CD4-positive, alpha-beta memory T cell (primary cell): ENCODE data around the gene DLGAP4. TPM values are rescaled to one million over a fixed set of nuclear protein-coding genes. Genes with fewer than 3 reads are reported as not detected.

ENCODE experiments used
- CTCF ChIA-PET: fragments of 350-600 bp; sonication (Branson Sonifier 250); formaldehyde crosslinking; loops from one replicate; lab custom pipeline; 2021; ENCODE audit warnings: inconsistent platforms; ENCODE audit not compliant: partially characterized antibody; lab: Charles Lee
- POLR2A ChIA-PET: fragments of 350-600 bp; sonication (Branson Sonifier 250); formaldehyde crosslinking; loops from one replicate; lab custom pipeline; 2021; ENCODE audit not compliant: partially characterized antibody; lab: Charles Lee
- DNase-seq, 5 donors: peaks; one replicate each; pipeline versions ENCODE4 v3.0.0 to v3.0.0-alpha.2; 2020 to 2022; ENCODE audit warnings: mixed read lengths in 1 of 5
- H3K27ac ChIP-seq: one replicate; pipeline ENCODE4 v1.7.0; 2013; ENCODE audit warnings: low read depth, low read length
- H3K27me3 ChIP-seq: 2 replicates; pipeline ENCODE4 v1.7.0; 2013; ENCODE audit warnings: mild to moderate bottlenecking, low read length, moderate library complexity; ENCODE audit not compliant: insufficient read depth
- H3K36me3 ChIP-seq: 2 replicates; pipeline ENCODE4 v1.7.0; 2013; ENCODE audit warnings: mild to moderate bottlenecking, low read length, moderate library complexity; ENCODE audit not compliant: insufficient read depth
- H3K4me1 ChIP-seq: 2 replicates; pipeline ENCODE4 v1.7.0; 2013; ENCODE audit warnings: mild to moderate bottlenecking, low read length, moderate library complexity; ENCODE audit not compliant: insufficient read depth
- H3K4me3 ChIP-seq, 2 donors: one replicate each; pipeline ENCODE4 v1.7.0; 2013; ENCODE audit warnings: low read length in 2 of 2, mild to moderate bottlenecking in 1 of 2
- H3K9me3 ChIP-seq, 2 donors: one replicate each; pipeline ENCODE4 v1.7.0; 2013; ENCODE audit warnings: low read length in 2 of 2, control low read depth in 1 of 2; ENCODE audit not compliant: control insufficient read depth in 1 of 2
- H3K27ac Mint-ChIP-seq, 7 donors: one replicate each; pipeline ENCODE4 v1.8.0; 2020 to 2021; ENCODE audit warnings: mixed read lengths in 7 of 7, mild to moderate bottlenecking in 6 of 7, inconsistent platforms in 3 of 7, moderate library complexity in 3 of 7
- H3K27me3 Mint-ChIP-seq, 2 donors: one replicate each; pipeline ENCODE4 v1.8.0; 2020 to 2021; ENCODE audit warnings: mixed read lengths in 2 of 2
- H3K36me3 Mint-ChIP-seq, 2 donors: one replicate each; pipeline ENCODE4 v1.8.0; 2020 to 2021; ENCODE audit warnings: mixed read lengths in 2 of 2, inconsistent platforms in 1 of 2, mild to moderate bottlenecking in 1 of 2
- H3K4me1 Mint-ChIP-seq, 4 donors: one replicate each; pipeline ENCODE4 v1.8.0; 2020 to 2021; ENCODE audit warnings: mixed read lengths in 4 of 4, mild to moderate bottlenecking in 1 of 4
- H3K4me3 Mint-ChIP-seq, 8 donors: one replicate each; pipeline ENCODE4 v1.8.0; 2020 to 2021; ENCODE audit warnings: mixed read lengths in 8 of 8, mild to moderate bottlenecking in 7 of 8, moderate library complexity in 6 of 8, inconsistent platforms in 3 of 8
- H3K9me3 Mint-ChIP-seq, 8 donors: one replicate each; pipeline ENCODE4 v1.8.0; 2020 to 2021; ENCODE audit warnings: mixed read lengths in 8 of 8, mild to moderate bottlenecking in 5 of 8, inconsistent platforms in 3 of 8, moderate library complexity in 1 of 8
- intact Hi-C: fragments of 100-400 bp; cut with micrococcal nuclease; formaldehyde crosslinking; loops from one replicate; pipeline ENCODE4 v1.15.1; 2023
- polyA plus RNA-seq, 2 donors: library from polyadenylated mRNA; unstranded; fragments of 300-500 nt; fragmentation: Illumina TruSeq; gene quantifications; one replicate each; pipeline ENCODE4 v1.2.3, GENCODE V29; 2021
- total RNA-seq, 2 experiments: library from RNA; stranded (reverse); gene quantifications; one replicate each; pipeline ENCODE4 v1.2.3, GENCODE V29; 2021

DLGAP4 gene
- total and polyA plus RNA-seq, 4 experiments from 2014 or later = 13.3 to 50.2 (median 31.0) TPM

DNA sequence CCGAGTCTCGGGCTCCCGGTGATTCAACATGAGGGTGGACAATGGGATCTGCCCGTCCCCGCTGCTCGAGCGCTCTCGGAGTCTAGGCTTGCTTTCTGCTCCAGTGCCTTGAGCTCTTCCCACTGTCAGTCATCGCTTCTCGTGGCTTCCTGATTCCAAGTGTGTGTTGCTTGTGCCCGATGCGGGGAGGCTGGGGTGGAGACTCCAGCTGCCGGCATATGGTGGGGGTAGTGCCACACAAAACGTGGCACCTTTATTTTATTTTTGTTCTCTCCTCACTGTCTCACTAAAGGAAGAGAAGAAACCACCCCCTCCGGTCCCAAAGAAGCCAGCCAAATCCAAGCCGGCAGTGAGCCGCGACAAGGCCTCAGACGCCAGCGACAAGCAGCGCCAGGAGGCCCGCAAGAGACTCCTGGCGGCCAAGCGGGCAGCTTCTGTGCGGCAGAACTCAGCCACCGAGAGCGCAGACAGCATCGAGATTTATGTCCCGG lies 220.4 kb downstream of the DLGAP4 start:
- H3K9me3 Mint-ChIP-seq = no peaks in the 10 kb centered on the region
- Histone ChIP-seq H3K4me1 (no peaks in the 10 kb centered on the region), H3K9me3 (no peaks in the 10 kb centered on the region), H3K27ac (no peak overlapping the region), H3K27me3 (no peaks in the 10 kb centered on the region), H3K4me3 (no peak overlapping the region), H3K36me3 (peaks cover 32% of the 10 kb centered on the region)
- ChIA-PET CTCF (no interaction called here), POLR2A (interaction anchor here (0.6 kb wide), 1 partner anchor 211 kb away, joined by 3 read pairs; no protein-coding TSS in a partner anchor)
- H3K36me3 Mint-ChIP-seq = peaks cover 31 to 45% of the 10 kb centered on the region in 2 donors
- no peak overlapping the region for H3K4me3 Mint-ChIP-seq
- no peak overlapping the region for H3K27ac Mint-ChIP-seq
- H3K27me3 Mint-ChIP-seq = no peaks in the 10 kb centered on the region
- no peak for DNase-seq
- peaks cover 0 to 1% (median 0%) of the 10 kb centered on the region in 4 donors for H3K4me1 Mint-ChIP-seq
- intact Hi-C loops = no loop called here

DNA sequence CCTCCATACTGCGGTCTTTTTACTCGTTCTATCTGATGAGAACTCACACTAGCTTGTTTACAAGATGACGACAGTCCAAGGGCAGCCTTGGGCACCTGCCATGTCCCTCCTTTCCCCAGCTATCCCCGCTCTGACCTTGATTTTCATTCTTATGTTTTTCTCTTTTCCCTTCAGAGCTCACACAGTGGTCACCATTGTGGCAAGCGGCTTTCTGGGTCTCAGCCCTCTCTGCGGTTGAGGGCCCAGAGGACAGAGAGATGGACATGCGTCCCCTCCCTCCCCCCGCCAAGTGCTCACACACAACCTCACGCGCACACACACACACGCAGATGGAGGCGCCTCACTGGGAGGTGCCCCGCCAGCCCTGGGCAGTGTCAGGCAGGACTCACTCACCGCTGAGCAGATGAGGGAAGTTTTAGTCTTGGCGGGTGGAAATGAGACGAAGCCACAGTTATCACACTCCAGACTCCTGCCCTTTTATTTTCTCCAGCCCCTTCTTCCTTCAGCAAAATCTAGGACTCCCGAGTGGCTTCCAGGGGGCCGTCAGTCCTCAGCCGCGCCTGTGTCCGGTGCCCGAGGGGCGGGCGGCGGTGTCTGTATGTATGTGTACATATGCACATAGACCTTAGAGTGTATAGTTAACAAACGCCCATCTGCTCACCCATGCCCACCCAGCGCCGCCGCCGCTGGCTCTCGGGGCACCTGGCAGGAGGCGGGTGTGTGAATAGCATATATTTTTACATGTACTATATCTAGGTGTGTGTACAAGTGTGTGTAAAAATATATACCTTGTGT lies 221.4 kb downstream of the DLGAP4 start:
- Mint-ChIP-seq H3K9me3 (no peaks in the 10 kb centered on the region), H3K27ac (no peak overlapping the region), H3K4me3 (no peak overlapping the region), H3K36me3 (peaks cover 28 to 41% of the 10 kb centered on the region in 2 donors), H3K4me1 (no peaks in the 10 kb centered on the region), H3K27me3 (no peaks in the 10 kb centered on the region)
- ChIA-PET POLR2A (interaction anchor here (0.6 kb wide), 1 partner anchor 212 kb away, joined by 3 read pairs; no protein-coding TSS in a partner anchor), CTCF (no interaction called here)
- no peak overlapping the region for H3K4me3 ChIP-seq
- no peak overlapping the region for H3K27ac ChIP-seq
- DNase-seq = no peak
- no peaks in the 10 kb centered on the region for H3K27me3 ChIP-seq
- H3K36me3 ChIP-seq = peaks cover 32% of the 10 kb centered on the region
- intact Hi-C loops = no loop called here
- H3K9me3 ChIP-seq = no peaks in the 10 kb centered on the region
- H3K4me1 ChIP-seq = no peaks in the 10 kb centered on the region

DNA sequence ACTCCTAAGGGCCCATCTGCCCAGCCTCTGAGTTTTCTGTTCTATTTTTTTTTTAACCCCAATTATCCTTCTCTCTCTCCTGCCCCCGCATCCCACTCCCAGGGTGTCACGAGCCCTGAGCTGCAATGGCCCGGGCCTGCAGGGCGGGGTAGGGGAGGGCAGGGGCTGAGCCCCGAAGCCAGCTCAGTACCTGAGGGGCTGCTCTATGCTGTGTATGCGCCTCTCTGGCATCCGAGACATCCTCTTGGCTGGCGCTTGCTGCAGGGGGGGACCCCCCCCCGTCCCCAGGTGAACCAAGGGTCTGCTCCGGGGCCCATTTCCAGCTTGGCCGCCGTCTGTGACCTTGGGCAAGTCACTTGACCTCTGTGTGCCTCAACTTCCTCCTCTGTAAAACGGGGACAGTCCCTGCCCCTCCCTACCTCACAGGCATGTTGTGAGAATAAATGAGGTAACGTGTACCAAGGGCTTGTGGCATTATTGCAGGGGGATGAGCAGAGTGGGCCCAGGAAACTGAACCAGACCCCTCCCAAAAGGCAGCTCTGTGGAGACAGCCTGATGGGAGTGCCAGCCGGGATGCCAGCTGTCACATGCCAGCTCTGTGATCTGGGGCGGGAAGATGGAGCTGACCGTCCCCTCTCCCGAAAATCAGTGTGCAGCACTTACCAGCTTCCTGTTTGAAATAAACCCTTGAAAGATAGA lies 222.2 kb downstream of the DLGAP4 start:
- H3K27ac Mint-ChIP-seq = no peak overlapping the region
- H3K9me3 Mint-ChIP-seq = no peaks in the 10 kb centered on the region
- no peak overlapping the region for H3K4me3 ChIP-seq
- no peaks in the 10 kb centered on the region for H3K9me3 ChIP-seq
- DNase-seq = no peak
- H3K4me3 Mint-ChIP-seq = no peak overlapping the region
- no peaks in the 10 kb centered on the region for H3K4me1 ChIP-seq
- intact Hi-C loops = no loop called here
- H3K4me1 Mint-ChIP-seq = no peaks in the 10 kb centered on the region
- no peaks in the 10 kb centered on the region for H3K27me3 ChIP-seq
- peaks cover 32% of the 10 kb centered on the region for H3K36me3 ChIP-seq
- peaks cover 28 to 37% of the 10 kb centered on the region in 2 donors for H3K36me3 Mint-ChIP-seq
- POLR2A ChIA-PET = no interaction called here
- CTCF ChIA-PET = no interaction called here
- H3K27ac ChIP-seq = no peak overlapping the region
- H3K27me3 Mint-ChIP-seq = no peaks in the 10 kb centered on the region

DNA sequence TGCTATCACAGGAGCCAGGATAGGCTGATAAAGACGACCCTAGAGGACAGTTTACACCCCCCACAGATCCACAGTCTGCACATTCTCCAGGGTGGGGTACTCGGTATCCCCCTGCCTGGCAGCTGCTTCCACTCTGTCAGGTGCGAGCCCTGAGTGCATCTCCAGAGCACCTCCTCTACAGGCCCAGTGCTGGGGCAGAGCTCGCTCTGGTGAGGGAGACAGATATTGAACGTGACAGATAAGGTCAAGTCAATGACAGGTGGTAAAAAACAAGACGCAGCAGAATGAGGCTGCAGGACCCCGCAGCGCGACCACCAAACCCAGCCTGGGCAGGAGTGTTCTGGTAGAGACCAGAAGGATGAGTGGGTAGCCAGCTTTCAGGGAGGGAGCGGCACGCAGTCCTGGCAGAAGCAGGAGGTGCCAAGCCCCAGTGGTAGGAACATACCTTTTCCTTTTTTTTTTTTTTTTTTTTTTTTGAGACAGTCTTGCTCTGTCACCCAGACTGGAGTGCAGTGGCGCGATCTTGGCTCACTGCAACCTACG lies 222.8 kb downstream of the DLGAP4 start:
- POLR2A ChIA-PET = no interaction called here

DNA sequence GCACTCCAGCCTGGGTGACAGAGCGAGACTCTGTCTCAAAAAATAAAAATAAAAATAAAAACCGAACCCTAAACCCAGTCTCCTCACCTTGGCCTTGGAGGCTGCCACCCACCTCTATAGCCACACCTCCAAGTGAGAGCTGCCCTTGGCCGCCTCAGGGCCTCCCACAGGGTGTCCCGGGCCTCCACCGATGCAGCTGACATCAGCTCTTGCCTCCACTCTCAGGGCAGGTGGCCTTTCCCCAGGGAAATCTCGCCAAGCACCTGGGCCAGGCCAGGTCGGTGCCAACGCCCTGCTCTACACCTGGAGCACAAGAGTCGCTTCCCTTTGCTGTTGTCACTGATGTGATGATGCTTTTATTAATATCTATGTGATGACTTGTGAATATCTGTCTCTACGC lies 226.2 kb downstream of the DLGAP4 start:
- intact Hi-C loops = no loop called here
- Histone ChIP-seq H3K9me3 (no peaks in the 10 kb centered on the region), H3K4me3 (no peak overlapping the region), H3K4me1 (no peaks in the 10 kb centered on the region), H3K27ac (no peak overlapping the region), H3K27me3 (no peaks in the 10 kb centered on the region), H3K36me3 (peaks cover 2% of the 10 kb centered on the region)
- ChIA-PET POLR2A (no interaction called here), CTCF (no interaction called here)
- no peak for DNase-seq
- H3K4me1 Mint-ChIP-seq = no peaks in the 10 kb centered on the region
- H3K9me3 Mint-ChIP-seq = no peaks in the 10 kb centered on the region
- no peak overlapping the region for H3K27ac Mint-ChIP-seq
- H3K27me3 Mint-ChIP-seq = no peaks in the 10 kb centered on the region
- H3K4me3 Mint-ChIP-seq = no peak overlapping the region
- H3K36me3 Mint-ChIP-seq = peaks cover 4 to 6% of the 10 kb centered on the region in 2 donors

More for the DNA sequence above, 222.8 kb downstream of the DLGAP4 start:
- intact Hi-C loops = no loop called here
- no peak for DNase-seq
- peaks cover 27 to 32% of the 10 kb centered on the region in 2 donors for H3K36me3 Mint-ChIP-seq
- no peaks in the 10 kb centered on the region for H3K4me1 Mint-ChIP-seq
- H3K27ac Mint-ChIP-seq = no peak overlapping the region
- H3K9me3 Mint-ChIP-seq = no peaks in the 10 kb centered on the region
- Histone ChIP-seq H3K27me3 (no peaks in the 10 kb centered on the region), H3K27ac (no peak overlapping the region), H3K4me3 (no peak overlapping the region), H3K36me3 (peaks cover 29% of the 10 kb centered on the region), H3K4me1 (no peaks in the 10 kb centered on the region), H3K9me3 (no peaks in the 10 kb centered on the region)
- H3K4me3 Mint-ChIP-seq = no peak overlapping the region
- CTCF ChIA-PET = no interaction called here
- no peaks in the 10 kb centered on the region for H3K27me3 Mint-ChIP-seq

DNA sequence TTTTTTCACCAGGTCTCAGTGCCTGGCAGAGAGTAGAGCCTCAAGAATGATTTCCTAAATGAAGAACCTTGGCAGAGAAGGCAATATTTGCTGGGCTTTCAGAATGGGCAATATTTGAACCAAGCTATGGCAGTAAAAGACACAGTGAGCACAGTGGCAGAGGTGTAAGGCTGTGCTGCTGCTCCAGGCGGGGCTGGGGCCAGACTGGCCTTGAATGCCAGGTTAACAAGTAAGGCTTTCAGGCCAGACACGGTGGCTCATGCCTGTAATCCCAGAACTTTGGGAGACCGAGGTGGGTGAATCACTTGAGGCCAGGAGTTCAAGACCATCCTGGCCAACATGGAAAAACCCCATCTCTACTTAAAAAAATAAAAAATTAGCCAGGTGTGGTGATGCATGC lies 226.7 kb downstream of the DLGAP4 start:
- DNase-seq = no peak
- H3K4me3 ChIP-seq = no peak overlapping the region

More for the DNA sequence above, 226.7 kb downstream of the DLGAP4 start:
- ChIA-PET CTCF (no interaction called here), POLR2A (no interaction called here)
- Histone ChIP-seq H3K9me3 (no peaks in the 10 kb centered on the region), H3K4me1 (no peaks in the 10 kb centered on the region), H3K27ac (no peak overlapping the region), H3K27me3 (no peaks in the 10 kb centered on the region), H3K36me3 (no peaks in the 10 kb centered on the region)
- Mint-ChIP-seq H3K4me1 (no peaks in the 10 kb centered on the region), H3K27me3 (no peaks in the 10 kb centered on the region), H3K36me3 (peaks cover 0 to 2% of the 10 kb centered on the region in 2 donors), H3K9me3 (no peaks in the 10 kb centered on the region), H3K27ac (no peak overlapping the region), H3K4me3 (no peak overlapping the region)
- intact Hi-C loops = no loop called here
